GM12873 (cell line): ENCODE results near the gene FCER2.

Experiments used
- CTCF ChIP-seq: IDR thresholded peaks from 2 replicates; pipeline ENCODE4 v1.5.1; 2012; ENCODE audit warnings: low read depth, mild to moderate bottlenecking, moderate library complexity, low read length, control low read depth; ENCODE audit not compliant: insufficient read depth; ENCODE audit errors: missing control alignments

FCER2 gene

DNA sequence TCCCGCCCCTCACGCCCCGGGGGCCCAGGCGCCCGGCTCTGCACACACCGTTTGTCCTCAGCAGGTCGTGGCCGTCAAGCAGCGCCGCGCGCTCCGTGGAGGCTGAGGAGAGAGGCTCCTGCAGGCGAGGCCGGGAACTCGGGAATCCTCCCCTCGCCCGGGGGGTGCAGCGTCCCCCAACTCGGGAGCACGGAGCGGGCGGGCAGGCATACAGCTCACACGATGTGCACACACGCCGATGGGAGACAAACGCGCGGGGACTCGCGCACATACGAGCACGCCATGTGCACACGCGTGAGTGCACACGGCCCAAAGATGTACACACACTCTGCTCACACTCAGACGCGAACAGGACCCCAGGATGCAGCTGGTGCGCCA lies 29.3 kb upstream of the FCER2 start:
- no peak for TF ChIP-seq CTCF

GRCh38 chr19:7730286-7731217 lies 28.6 kb upstream of the FCER2 start:
- TF ChIP-seq CTCF, result no peak

DNA sequence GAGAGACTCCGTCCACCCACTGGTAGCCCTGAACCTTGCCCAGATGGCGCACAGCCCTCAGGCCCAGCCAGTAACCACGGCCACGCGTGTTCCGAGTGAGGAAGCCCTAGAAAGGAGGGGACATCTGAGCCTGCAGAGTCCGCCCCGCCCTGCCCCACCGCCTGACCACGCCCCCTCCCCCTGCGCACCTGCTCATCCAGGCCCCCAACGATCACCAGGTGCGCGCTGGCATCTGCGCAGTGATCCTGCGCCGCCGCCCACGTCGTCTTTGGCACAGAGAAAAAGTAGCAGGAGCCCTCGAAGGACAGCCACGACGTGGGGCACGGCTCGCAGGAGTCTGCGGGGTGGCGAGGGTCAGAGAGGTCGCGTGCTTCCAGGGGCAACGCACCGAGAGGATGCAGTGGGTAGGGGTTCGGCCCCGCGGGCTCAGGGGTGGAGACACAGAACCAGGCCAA lies 27.9 kb upstream of the FCER2 start:
- no peak for TF ChIP-seq CTCF

- TF ChIP-seq CTCF, result no peak
Measured at GRCh38 chr19:7729211-7729610, 27.3 kb upstream of the FCER2 start.

DNA sequence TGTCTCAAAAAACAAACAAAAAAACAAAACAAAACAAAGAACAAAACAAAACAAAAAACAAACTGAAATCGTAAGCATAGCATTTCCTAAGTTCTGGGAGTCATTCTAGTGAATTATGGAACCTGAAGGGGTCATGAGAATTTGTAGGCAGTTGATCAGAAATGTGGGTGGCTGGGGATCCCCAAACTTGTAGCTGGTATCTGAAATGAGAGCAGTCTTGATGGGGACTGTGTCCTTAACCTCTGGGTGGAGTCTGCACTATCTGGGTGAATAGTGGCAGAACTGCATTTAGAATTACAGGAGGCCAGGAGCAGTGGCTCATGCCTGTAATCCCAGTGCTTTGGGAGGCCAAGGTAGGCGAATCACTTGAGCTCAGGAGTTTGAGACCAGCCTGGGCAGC lies 23.9 kb upstream of the FCER2 start:
- TF ChIP-seq CTCF, result no peak

- no peak for TF ChIP-seq CTCF
Measured at GRCh38 chr19:7722231-7722651, 20.3 kb upstream of the FCER2 start.

DNA sequence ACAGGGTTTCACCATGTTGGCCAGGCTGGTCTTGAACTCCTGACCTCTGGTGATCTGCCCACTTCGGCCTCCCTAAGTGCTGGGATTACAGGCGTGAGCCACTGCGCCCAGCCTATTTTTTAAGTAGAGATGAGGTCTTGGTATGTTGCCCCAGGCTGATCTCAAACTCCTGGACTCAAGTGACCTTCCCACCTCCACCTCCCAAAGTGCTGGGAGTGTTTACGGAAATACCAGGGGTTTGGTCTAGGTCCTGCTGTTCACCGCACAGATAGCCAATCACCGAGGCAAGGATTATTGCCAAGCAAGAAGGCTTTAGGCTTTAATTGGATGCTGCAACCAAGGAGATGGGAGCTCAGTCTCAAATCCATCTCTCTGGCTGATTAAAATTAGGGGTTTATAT lies 18.4 kb upstream of the FCER2 start:
- no peak for TF ChIP-seq CTCF
